ELR (cell line): ENCODE data around the gene CDH12.
"Not testable (repeated sequence)": the region's sequence is repeated elsewhere in the genome, so short reads cannot be mapped to it uniquely, and the experiment has no call there.

Experiments
- DNase-seq: peaks from one replicate; pipeline ENCODE4 v3.0.0-alpha.2; 2015; ENCODE audit warnings: low read depth

CDH12 gene

GRCh38 chr5:22649074-22649473, 204.1 kb downstream of the CDH12 start:
- DNase-seq: no peak

- DNase-seq: no peak
Measured at GRCh38 chr5:22644859-22645258, 208.3 kb downstream of the CDH12 start.

GRCh38 chr5:22643356-22643755, 209.8 kb downstream of the CDH12 start:
- no peak for DNase-seq

GRCh38 chr5:22631683-22632082, 221.5 kb downstream of the CDH12 start:
- no peak for DNase-seq

GRCh38 chr5:22627029-22627428, 226.1 kb downstream of the CDH12 start:
- no peak for DNase-seq

GRCh38 chr5:22625451-22625850, 227.7 kb downstream of the CDH12 start:
- DNase-seq: no peak

- DNase-seq: no peak
Measured at GRCh38 chr5:22621084-22621483, 232.1 kb downstream of the CDH12 start.

- DNase-seq: no peak
Measured at GRCh38 chr5:22615964-22616363, 237.2 kb downstream of the CDH12 start.

GRCh38 chr5:22614486-22615094, 238.6 kb downstream of the CDH12 start:
- no peak for DNase-seq

GRCh38 chr5:22612928-22613327, 240.2 kb downstream of the CDH12 start:
- DNase-seq: no peak

GRCh38 chr5:22611327-22611726, 241.8 kb downstream of the CDH12 start:
- DNase-seq: no peak

GRCh38 chr5:22607498-22607897, 245.6 kb downstream of the CDH12 start:
- DNase-seq: not testable (repeated sequence)

- DNase-seq: no peak
Measured at GRCh38 chr5:22605473-22605872, 247.7 kb downstream of the CDH12 start.

GRCh38 chr5:22604711-22605110, 248.4 kb downstream of the CDH12 start:
- DNase-seq: no peak

GRCh38 chr5:22598796-22599195, 254.3 kb downstream of the CDH12 start:
- no peak for DNase-seq

- DNase-seq: peak; percentile 56
Measured at GRCh38 chr5:22596404-22596970, 256.7 kb downstream of the CDH12 start.

- no peak for DNase-seq
Measured at GRCh38 chr5:22594491-22594890, 258.7 kb downstream of the CDH12 start.

- DNase-seq: no peak
Measured at GRCh38 chr5:22593592-22593991, 259.6 kb downstream of the CDH12 start.

GRCh38 chr5:22591461-22591860, 261.7 kb downstream of the CDH12 start:
- no peak for DNase-seq

- no peak for DNase-seq
Measured at GRCh38 chr5:22590677-22591268, 262.4 kb downstream of the CDH12 start.

GRCh38 chr5:22577711-22578110, 275.4 kb downstream of the CDH12 start:
- DNase-seq: no peak

GRCh38 chr5:22577006-22577405, 276.1 kb downstream of the CDH12 start:
- DNase-seq: no peak

GRCh38 chr5:22572941-22573340, 280.2 kb downstream of the CDH12 start:
- no peak for DNase-seq

GRCh38 chr5:22567983-22568382, 285.2 kb downstream of the CDH12 start:
- DNase-seq: no peak
